Measurements from ENCODE around the gene KCNIP4. TPM values are rescaled to one million over a fixed set of nuclear protein-coding genes. Genes with fewer than 3 reads are reported as not detected.

The KCNIP4 gene
- total and polyA plus RNA-seq, 2 donors (not counting 3 experiments of a cell fraction or from before 2014, with no cell fraction given): not detected

GRCh38 chr4:21596521-21596920 lies 352.1 kb downstream of the KCNIP4 start:
- Histone ChIP-seq H3K79me2 (ENCODE audit: control insufficient read depth, insufficient read depth, low read length) (no peaks in the 10 kb centered on the region), H3K9me1 (replicated peaks; ENCODE audit: control insufficient read depth, extremely low read depth, insufficient read depth, low read length) (no peaks in the 10 kb centered on the region), H3K4me3 (replicated peaks in 1 of 3; ENCODE audit: insufficient read depth in 1 of 3, low read depth in 1 of 3, low read length in 3 of 3) (no peak overlapping the region), H3K27ac (ENCODE audit: insufficient read depth, low read depth, low read length) (no peak overlapping the region), H4K20me1 (replicated peaks; ENCODE audit: control insufficient read depth, extremely low read depth, insufficient read depth, low read length) (no peaks in the 10 kb centered on the region), H3K36me3 (ENCODE audit: control insufficient read depth in 2 of 2, extremely low read depth in 1 of 2, insufficient read depth in 2 of 2, low read length in 2 of 2) (no peaks in the 10 kb centered on the region), H3K9me3 (replicated peaks; ENCODE audit: control insufficient read depth, insufficient read depth, low read length) (no peaks in the 10 kb centered on the region), H2AFZ (ENCODE audit: low read depth, low read length) (no peak overlapping the region), H3K9ac (replicated peaks; ENCODE audit: extremely low read depth, insufficient read depth, low read length) (no peak overlapping the region), H3K4me1 (ENCODE audit: control insufficient read depth, extremely low read depth, insufficient read depth, low read length) (no peaks in the 10 kb centered on the region), H3K27me3 (ENCODE audit: control insufficient read depth in 2 of 2, insufficient read depth in 2 of 2, low read length in 2 of 2) (no peaks in the 10 kb centered on the region), H3K4me2 (ENCODE audit: insufficient read depth, low read length) (no peak overlapping the region)
- DNase-seq (ENCODE audit: low read depth, low spot score): peak; percentile 38
- no peak for FAIRE-seq
- intact Hi-C loops (cut with micrococcal nuclease) (no loop called here), dilution Hi-C loops (cut with MboI; ENCODE audit: extremely low pct_ligation_motif_present, low sequenced_read_pairs) (no loop called here)
- no peak for TF ChIP-seq GATA2 (IDR thresholded peaks at IDR 0.05; ENCODE audit: insufficient read depth, insufficient read length, low read depth, low read length)
- no peak for TF ChIP-seq EZH2 (IDR thresholded peaks at IDR 0.05; ENCODE audit: borderline replicate concordance, low read depth, low read length, severe bottlenecking)
- no peak for TF ChIP-seq CTCF (IDR thresholded peaks at IDR 0.05; ENCODE audit: extremely low read depth in 1 of 2, insufficient read depth in 1 of 2, low read depth in 1 of 2, low read length in 2 of 2)
- no peak for TF ChIP-seq MAX (IDR thresholded peaks at IDR 0.05; ENCODE audit: insufficient read depth, insufficient read length)
- no peak for TF ChIP-seq FOS (IDR thresholded peaks at IDR 0.05; ENCODE audit: borderline replicate concordance, insufficient read depth, low read length)
- no TSS peak for BruUV-seq (replicated peaks)
- ChIA-PET CTCF (no interaction called here), POLR2A (no interaction called here)

GRCh38 chr4:21593671-21594001 lies 354.9 kb downstream of the KCNIP4 start:
- intact Hi-C loops (cut with micrococcal nuclease) (no loop called here), dilution Hi-C loops (cut with MboI; ENCODE audit: extremely low pct_ligation_motif_present, low sequenced_read_pairs) (no loop called here)
- DNase-seq (ENCODE audit: low read depth, low spot score): no peak
- Histone ChIP-seq H3K27me3 (ENCODE audit: control insufficient read depth in 2 of 2, insufficient read depth in 2 of 2, low read length in 2 of 2) (no peaks in the 10 kb centered on the region), H3K36me3 (ENCODE audit: control insufficient read depth in 2 of 2, extremely low read depth in 1 of 2, insufficient read depth in 2 of 2, low read length in 2 of 2) (no peaks in the 10 kb centered on the region), H3K27ac (ENCODE audit: insufficient read depth, low read depth, low read length) (no peak overlapping the region), H3K9me1 (replicated peaks; ENCODE audit: control insufficient read depth, extremely low read depth, insufficient read depth, low read length) (no peaks in the 10 kb centered on the region), H3K79me2 (ENCODE audit: control insufficient read depth, insufficient read depth, low read length) (no peaks in the 10 kb centered on the region), H3K4me1 (ENCODE audit: control insufficient read depth, extremely low read depth, insufficient read depth, low read length) (no peaks in the 10 kb centered on the region), H3K4me3 (replicated peaks in 1 of 3; ENCODE audit: insufficient read depth in 1 of 3, low read depth in 1 of 3, low read length in 3 of 3) (no peak overlapping the region), H3K9me3 (replicated peaks; ENCODE audit: control insufficient read depth, insufficient read depth, low read length) (no peaks in the 10 kb centered on the region), H2AFZ (ENCODE audit: low read depth, low read length) (no peak overlapping the region), H3K9ac (replicated peaks; ENCODE audit: extremely low read depth, insufficient read depth, low read length) (no peak overlapping the region), H4K20me1 (replicated peaks; ENCODE audit: control insufficient read depth, extremely low read depth, insufficient read depth, low read length) (no peaks in the 10 kb centered on the region), H3K4me2 (ENCODE audit: insufficient read depth, low read length) (no peak overlapping the region)
- TF ChIP-seq FOS (IDR thresholded peaks at IDR 0.05; ENCODE audit: borderline replicate concordance, insufficient read depth, low read length): no peak
- ChIA-PET CTCF (no interaction called here), POLR2A (no interaction called here)
- BruUV-seq (replicated peaks): no TSS peak
- FAIRE-seq: no peak

Measured in endothelial cell of umbilical vein (primary cell).